DND-41 (cell line): ENCODE results near the gene KCNG1.

ENCODE experiments used
- EZH2 ChIP-seq: IDR thresholded peaks from 3 replicates; pipeline ENCODE4 v1.6.1; 2012; ENCODE audit warnings: borderline replicate concordance, low read depth, mild to moderate bottlenecking, moderate library complexity, low read length, inconsistent platforms; ENCODE audit not compliant: severe bottlenecking
- TF ChIP-seq, protein P1 (sequence below): IDR thresholded peaks from 2 replicates; pipeline ENCODE4 v1.5.1; 2012; ENCODE audit warnings: borderline replicate concordance, low read length, moderate library complexity, mild to moderate bottlenecking; ENCODE audit not compliant: poor library complexity, severe bottlenecking; ENCODE audit errors: extremely low read depth

GRCh38 chr20:50977066-50978021 lies 45.6 kb downstream of the KCNG1 start:
- TF ChIP-seq, protein P1, sequence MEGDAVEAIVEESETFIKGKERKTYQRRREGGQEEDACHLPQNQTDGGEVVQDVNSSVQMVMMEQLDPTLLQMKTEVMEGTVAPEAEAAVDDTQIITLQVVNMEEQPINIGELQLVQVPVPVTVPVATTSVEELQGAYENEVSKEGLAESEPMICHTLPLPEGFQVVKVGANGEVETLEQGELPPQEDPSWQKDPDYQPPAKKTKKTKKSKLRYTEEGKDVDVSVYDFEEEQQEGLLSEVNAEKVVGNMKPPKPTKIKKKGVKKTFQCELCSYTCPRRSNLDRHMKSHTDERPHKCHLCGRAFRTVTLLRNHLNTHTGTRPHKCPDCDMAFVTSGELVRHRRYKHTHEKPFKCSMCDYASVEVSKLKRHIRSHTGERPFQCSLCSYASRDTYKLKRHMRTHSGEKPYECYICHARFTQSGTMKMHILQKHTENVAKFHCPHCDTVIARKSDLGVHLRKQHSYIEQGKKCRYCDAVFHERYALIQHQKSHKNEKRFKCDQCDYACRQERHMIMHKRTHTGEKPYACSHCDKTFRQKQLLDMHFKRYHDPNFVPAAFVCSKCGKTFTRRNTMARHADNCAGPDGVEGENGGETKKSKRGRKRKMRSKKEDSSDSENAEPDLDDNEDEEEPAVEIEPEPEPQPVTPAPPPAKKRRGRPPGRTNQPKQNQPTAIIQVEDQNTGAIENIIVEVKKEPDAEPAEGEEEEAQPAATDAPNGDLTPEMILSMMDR = no peak
- no peak for TF ChIP-seq EZH2
